ENCODE data around the gene TFAP2D.

TFAP2D gene

DNA sequence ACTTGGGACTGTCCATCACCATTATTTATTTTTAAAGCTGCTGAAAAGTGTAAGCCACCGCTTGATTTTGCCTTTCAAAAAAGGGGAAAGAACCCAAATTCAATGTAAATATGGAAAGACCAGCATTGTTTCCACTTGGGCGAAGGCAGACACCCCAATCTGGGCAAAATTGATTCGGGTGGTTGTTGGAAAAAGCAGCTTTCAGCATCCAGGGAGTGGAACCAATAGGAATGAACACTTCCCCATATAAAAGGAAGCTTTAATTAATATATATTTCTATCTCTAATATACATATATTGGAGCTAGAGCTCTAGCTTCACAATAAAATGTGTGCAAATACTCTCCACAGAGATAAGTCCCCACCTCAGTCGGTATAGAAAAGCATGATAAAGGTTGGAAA lies at the start of gene TFAP2D:
TSS of gene TFAP2D (plus strand) at position 301 of the 400 bp plus-strand sequence. CDS start 530 bp downstream, outside the sequence.
- DNase-seq: no peak

GRCh38 chr6:50663806-50664205 lies 49.5 kb upstream of the TFAP2D start:
- DNase-seq: no peak

DNA sequence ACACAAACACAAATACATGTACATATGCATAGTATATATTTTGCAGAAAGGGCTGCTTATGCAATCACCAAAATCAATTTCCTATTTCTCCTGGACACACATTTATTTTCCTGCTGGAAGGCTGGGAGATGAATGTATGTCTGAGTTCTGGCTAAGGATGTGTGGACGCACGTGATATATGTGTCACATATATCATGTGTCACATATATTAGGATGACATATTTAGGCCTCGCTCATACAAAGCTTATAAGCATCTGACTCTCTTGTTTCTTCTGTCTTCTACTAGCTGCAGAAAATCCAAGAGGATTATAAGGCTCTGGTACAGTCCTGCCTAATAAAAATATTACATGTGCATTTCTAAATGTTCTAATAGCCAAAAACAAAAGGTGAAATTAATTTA lies 47.2 kb upstream of the TFAP2D start:
- no peak for DNase-seq

DNA sequence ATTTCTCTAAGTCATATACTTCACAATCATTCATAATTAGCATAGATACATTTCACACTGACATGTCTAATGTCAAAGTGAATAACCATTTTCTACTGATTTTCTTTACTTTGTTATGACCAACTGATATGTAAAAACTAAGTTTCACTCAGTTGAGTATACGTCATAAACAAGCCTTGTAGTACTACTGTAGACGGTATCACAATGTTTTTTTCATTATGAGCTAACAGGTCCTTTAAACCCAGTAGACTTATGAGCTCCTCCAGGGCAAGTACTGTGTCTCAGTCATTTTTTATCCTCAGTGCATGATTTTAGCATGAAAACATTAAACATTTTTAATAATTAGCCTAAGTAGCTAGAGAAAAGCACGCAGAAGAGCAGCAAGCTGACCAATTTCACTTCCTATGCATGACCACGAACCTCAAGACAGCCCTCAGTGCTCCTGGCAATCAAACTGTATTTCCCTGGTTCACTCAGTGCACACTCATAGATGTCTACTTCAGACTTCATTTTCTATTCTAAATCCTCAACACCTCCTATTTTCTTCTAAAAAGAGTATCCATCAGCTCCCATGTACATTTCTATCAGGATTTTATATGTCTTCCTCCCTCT lies 32.0 kb upstream of the TFAP2D start:
- no peak for DNase-seq

DNA sequence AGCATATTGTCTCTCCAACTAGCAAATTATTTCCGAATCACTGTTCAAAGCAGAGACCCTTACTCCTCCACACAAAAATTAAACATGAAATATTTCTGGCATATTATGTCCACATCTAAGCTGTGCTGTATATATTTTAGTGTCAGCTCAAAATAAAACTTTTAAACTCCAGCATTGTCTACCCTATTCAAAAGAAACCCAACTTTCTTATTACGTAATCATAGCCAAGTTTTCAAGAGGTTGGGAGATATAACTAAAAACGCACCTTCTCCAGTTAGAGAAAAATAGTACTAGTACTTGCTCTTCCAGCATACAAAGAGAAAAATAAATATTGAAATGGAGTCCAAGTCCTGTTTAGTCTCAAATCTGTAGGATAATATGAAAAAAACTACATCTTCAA lies 24.1 kb upstream of the TFAP2D start:
- no peak for DNase-seq

- DNase-seq: no peak
Observed at GRCh38 chr6:50691814-50692495, 21.4 kb upstream of the TFAP2D start.

DNA sequence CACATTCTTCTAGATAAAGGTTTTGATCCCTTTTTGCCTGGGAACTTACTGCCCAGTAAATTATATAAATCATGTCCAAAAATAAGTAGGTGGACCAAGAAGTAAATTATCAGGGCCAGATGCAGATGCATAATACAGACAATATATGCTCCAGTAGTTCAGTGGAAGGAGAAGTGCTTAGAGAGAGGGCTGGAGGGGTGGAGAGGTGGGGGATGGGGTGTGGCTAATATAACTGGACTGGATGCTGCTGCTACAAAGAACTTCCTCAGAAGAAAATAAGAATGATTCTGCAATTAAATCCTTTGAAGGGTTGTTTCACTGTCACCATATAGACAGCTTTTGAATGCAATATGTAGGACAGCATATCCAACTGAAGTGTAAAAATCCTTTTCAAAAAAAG lies 14.8 kb upstream of the TFAP2D start:
- DNase-seq: no peak

DNA sequence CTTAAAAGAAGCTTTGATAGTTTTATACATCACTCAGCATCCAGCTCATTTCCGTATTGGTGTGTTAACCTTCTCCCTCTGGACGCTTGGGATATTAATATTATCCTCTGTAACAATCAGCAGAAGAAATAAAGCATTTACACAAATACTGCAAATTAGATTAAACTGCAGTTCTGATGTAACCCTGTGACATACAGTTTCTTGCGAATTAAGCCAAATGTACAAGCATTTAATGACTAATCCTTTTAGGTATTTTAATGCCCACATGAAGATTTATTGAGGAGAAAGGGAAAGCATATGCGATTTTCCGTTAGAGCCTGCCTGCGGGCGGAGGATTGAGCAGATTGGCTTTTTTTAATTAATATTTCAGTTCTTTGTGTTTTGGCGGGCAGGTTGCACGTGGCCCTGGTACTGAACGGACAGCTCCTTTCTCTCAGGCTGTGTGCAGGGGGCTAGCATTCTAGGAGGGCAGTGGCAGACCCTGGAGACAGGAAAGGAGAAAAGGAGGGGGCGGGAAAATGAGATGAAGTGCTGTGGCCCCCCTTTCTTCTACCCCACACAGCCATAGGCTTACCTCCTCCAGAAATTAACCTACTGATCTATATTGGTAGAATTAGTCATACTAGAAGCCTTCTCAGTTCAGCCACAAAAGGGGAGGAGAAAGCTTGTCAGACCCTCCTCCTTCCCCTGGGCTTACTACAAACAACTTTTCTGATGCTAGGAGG lies 14.1 kb upstream of the TFAP2D start:
- DNase-seq: no peak

- no peak for DNase-seq
Observed at GRCh38 chr6:50706575-50706974, 6.8 kb upstream of the TFAP2D start.

- DNase-seq: no peak
Observed at GRCh38 chr6:50707191-50707590, 6.1 kb upstream of the TFAP2D start.

DNA sequence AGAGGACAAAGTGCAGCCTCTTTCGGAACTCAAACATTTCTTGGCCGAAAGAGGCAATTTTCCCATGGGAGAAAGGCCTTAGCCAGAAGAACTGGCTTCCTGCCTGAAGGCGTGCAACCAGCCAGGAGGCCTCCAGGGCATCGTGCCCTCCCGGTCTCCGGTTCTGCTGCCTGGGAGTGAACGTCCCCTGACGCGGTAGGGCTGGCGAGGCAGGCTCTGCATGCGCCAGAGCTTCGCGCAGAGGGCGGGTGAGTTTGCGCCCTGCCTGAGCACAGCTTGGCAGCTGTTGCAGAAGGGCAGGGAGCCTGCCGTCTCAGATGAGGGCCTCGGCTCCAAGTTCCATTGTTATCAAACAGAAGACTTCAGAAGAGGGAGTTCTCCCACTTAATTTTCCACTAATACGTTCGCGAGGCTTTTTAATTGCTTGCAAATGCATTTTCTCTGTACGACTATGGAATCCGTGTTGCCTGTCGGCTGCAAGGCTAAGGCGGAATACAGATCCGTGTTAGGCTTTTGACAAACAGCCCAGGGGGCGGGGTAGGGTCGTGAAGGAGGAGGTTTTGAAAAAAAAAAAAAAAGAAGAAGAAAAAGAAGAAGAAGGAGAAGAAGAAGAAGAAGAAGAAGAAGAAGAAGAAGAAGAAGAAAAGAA lies 5.5 kb upstream of the TFAP2D start:
- no peak for DNase-seq

GRCh38 chr6:50708664-50709365 lies 4.5 kb upstream of the TFAP2D start:
- no peak for DNase-seq

- no peak for DNase-seq
Observed at GRCh38 chr6:50709366-50709734, 4.0 kb upstream of the TFAP2D start.

DNA sequence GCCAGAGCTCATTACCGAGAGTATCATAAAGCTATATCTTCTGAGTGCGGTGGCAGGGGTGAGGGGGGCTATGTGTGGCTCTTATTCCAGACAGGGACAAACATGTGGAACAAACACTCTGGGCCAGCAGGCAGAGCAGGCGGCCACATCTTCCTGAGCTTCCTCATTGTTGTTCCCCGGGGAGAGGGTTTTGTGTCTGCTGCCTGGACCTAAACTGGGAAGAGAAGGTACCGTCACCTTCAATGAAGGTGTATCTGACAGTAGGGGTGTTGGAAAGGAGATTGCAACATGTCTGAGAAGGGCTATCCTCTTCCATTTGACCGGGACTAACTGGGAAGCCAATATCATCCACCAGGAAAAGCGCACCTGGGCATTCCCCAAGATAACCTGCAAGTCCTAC lies 1.6 kb upstream of the TFAP2D start:
- no peak for DNase-seq

- no peak for DNase-seq
Observed at GRCh38 chr6:50712291-50712690, 1.0 kb upstream of the TFAP2D start.

- no peak for DNase-seq
Observed at GRCh38 chr6:50713977-50714486, 706 bp downstream of the TFAP2D start.

DNA sequence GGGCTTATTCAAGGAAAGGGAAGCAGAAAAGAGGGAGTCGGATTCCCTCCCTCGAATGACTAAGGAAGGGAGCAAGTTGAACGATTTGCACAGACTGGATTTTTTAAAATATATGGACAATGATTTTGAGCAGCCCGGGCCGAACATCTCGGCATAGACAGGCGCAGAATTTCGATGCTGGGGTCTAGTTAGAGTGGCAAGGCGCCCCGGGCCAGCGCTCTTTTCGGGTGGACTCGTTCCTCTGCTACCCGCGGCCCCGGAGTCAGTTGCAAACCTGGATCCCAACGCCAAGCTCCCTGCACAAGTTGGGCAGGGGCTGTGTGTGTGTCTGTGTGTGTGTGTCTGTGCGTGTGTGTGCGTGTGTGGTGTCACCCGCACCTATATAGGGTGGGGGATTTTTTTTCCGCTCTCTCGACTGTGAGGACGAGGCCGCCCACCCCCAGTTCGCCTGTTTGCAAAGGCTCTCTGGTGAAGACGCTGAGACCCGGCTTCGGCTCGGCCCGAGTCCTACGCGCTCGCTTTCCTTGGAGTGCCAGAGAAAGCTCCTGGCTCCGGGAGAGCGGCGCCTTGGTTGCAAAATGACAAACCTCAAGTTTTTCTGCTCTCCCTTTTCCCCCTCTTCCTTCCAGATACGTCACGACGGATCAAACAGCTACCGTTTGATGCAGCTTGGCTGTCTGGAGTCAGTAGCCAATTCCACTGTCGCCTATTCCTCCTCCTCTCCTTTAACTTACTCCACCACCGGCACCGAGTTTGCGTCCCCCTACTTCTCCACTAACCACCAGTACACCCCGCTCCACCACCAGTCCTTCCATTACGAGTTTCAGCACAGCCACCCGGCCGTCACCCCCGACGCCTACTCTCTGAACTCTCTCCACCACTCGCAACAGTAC lies 1.4 kb downstream of the TFAP2D start:
- no peak for DNase-seq

DNA sequence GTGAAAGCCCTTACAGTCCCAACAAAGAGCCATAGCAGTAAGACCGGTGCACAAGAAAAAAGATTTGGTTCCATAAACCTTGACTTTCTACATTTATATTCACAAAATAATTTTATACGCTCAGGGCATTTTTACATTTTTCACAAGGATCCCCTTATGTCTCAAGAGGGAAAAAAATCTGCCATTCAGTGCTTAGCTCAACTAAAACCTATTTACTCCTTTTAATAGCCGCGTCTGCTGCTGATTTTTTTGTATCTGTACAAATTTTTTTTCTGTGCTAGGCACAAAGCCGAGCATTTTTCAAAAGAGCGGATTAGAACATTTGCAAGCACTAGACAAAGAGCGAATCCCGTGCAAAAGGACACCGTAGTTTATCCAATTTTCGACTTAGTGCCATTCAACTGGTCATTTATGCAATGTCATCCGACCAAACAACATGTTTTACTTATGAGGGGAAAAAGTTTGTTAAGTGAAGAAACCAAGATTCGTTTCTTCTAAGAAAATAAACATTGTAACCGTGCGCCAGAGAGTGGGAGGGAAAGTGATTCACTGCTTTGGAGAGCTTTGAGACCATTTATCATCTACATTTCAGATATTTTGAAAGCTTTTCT lies 3.7 kb downstream of the TFAP2D start:
- no peak for DNase-seq

GRCh38 chr6:50717734-50718457 lies 4.6 kb downstream of the TFAP2D start:
- no peak for DNase-seq

DNA sequence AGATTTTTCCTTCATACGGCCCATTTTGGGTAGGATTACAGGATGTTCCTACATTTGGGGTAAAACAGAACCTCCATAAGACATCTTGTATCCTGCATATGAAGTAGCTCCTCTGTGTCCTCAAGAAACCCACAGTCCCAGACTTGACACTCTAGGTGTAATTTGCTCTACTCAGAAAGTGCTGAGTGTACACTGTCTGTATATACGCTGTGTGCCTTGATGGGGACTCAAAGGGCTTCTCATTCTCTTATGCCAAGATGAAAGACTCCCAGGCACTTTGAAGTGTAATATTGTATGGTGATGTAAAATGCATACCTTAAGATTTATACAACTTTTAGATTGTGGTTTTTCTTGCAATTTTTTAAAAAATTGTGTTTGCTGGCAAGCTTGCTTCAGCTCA lies 5.2 kb downstream of the TFAP2D start:
- DNase-seq: no peak

GRCh38 chr6:50720623-50721022 lies 7.3 kb downstream of the TFAP2D start:
- DNase-seq: no peak

Measured in NCI-H2227 treated with DMSO at 0.1 percent for 48 hours (cell line).